Nucleus accumbens (tissue), 56 donors: Measurements from ENCODE around the gene PITPNC1.
"Not testable (repeated sequence)": the region's sequence is repeated elsewhere in the genome, so short reads cannot be mapped to it uniquely, and the experiment has no call there.

Source experiments
- DNase-seq, 56 donors: peaks; one replicate each; lab custom pipeline; 2025; lab: John Stamatoyannopoulos, UW

PITPNC1 gene

GRCh38 chr17:67392111-67392510 is 15.0 kb downstream of the PITPNC1 start:
- DNase-seq: no peak

- no peak for DNase-seq
Observed at GRCh38 chr17:67393809-67394397, 16.8 kb downstream of the PITPNC1 start.

- no peak for DNase-seq
Observed at GRCh38 chr17:67399676-67400075, 22.6 kb downstream of the PITPNC1 start.

- no peak for DNase-seq
Observed at GRCh38 chr17:67400193-67400592, 23.1 kb downstream of the PITPNC1 start.

GRCh38 chr17:67401106-67401505 is 24.0 kb downstream of the PITPNC1 start:
- no peak for DNase-seq

GRCh38 chr17:67401598-67402504 is 24.8 kb downstream of the PITPNC1 start:
- no peak for DNase-seq

GRCh38 chr17:67403065-67403464 is 26.0 kb downstream of the PITPNC1 start:
- no peak for DNase-seq

GRCh38 chr17:67403483-67403882 is 26.4 kb downstream of the PITPNC1 start:
- no peak for DNase-seq

- not testable (repeated sequence) for DNase-seq
Observed at GRCh38 chr17:67408455-67408830, 31.4 kb downstream of the PITPNC1 start.

- DNase-seq: no peak
Observed at GRCh38 chr17:67411397-67411796, 34.3 kb downstream of the PITPNC1 start.

- no peak for DNase-seq
Observed at GRCh38 chr17:67412032-67412431, 35.0 kb downstream of the PITPNC1 start.

- DNase-seq: no peak
Observed at GRCh38 chr17:67412941-67413340, 35.9 kb downstream of the PITPNC1 start.

GRCh38 chr17:67413388-67413787 is 36.3 kb downstream of the PITPNC1 start:
- no peak for DNase-seq

- DNase-seq: no peak
Observed at GRCh38 chr17:67414130-67414529, 37.0 kb downstream of the PITPNC1 start.

- no peak for DNase-seq
Observed at GRCh38 chr17:67414559-67414958, 37.5 kb downstream of the PITPNC1 start.

GRCh38 chr17:67415291-67415690 is 38.2 kb downstream of the PITPNC1 start:
- DNase-seq: no peak

- DNase-seq: no peak
Observed at GRCh38 chr17:67417507-67417906, 40.4 kb downstream of the PITPNC1 start.

- no peak for DNase-seq
Observed at GRCh38 chr17:67420994-67421393, 43.9 kb downstream of the PITPNC1 start.

GRCh38 chr17:67421869-67422273 is 44.8 kb downstream of the PITPNC1 start:
- DNase-seq: no peak

GRCh38 chr17:67422296-67422695 is 45.2 kb downstream of the PITPNC1 start:
- not testable (repeated sequence) for DNase-seq

- DNase-seq: no peak
Observed at GRCh38 chr17:67422897-67423296, 45.8 kb downstream of the PITPNC1 start.

GRCh38 chr17:67425571-67426160 is 48.6 kb downstream of the PITPNC1 start:
- no peak for DNase-seq
